Nucleus accumbens (tissue), 56 donors: ENCODE results near the gene FGF19.

ENCODE experiments used
- DNase-seq, 56 donors: peaks; one replicate each; lab custom pipeline; 2025; lab: John Stamatoyannopoulos, UW

Gene FGF19, protein sequence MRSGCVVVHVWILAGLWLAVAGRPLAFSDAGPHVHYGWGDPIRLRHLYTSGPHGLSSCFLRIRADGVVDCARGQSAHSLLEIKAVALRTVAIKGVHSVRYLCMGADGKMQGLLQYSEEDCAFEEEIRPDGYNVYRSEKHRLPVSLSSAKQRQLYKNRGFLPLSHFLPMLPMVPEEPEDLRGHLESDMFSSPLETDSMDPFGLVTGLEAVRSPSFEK

DNA sequence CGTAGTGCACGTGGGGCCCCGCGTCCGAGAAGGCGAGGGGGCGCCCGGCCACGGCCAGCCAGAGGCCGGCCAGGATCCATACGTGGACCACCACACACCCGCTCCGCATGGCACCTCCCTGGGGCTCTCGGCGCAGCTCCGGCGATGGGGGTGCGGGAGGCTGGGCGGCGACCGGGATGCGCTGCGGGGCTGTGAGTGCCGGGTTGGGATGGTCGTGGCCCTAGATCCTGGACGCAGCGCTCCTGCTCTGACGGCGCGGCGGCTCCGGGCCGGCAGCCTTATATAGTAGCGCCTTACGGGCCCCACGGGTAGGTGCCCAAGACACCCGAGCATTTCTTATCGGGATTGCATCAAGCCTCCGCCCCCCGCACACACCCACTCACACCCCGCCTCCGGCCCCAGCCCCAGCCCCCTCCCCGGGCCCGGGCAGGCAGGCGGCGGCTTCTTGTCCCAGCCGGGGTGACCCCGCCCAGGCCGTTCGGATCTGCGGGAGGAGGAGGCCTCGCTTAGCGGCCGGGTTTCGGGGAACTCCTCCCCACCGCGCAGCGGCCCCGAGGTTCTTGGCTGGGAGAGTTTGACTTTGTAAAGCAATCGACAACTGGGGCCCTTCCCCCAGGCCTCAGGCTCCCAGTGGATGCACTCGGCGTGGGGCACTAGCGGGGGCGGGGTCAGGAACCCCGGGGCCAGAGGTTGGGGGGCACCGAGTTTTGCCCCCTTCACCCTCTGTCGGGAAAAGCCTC lies at the start of gene FGF19:
FGF19 (minus strand) TSS at position 255 of the 740 bp plus-strand sequence; CDS start at position 109, 146 bp downstream.
- DNase-seq: peak in 1 of 56 donors; percentile 20

DNA sequence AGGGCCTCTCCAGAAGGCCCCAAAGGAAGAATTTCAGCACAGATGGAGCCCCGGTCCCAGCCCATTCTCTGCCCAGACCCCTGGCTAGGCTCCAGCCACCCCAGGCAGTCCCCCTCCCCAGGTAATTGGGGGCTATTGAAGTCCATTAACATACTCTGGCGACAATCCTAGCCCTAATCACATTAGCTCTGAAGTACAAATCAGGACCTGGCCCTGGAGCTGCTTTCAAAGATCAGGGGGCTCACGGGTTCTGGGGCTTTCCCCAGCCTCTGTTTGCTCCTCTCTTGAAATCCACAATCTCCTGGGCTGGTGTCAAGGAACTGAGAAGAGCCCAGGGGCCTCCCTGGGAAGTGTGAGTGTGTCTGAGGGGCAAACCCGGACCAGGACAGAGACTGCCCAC lies 49.1 kb upstream of the FGF19 start:
- DNase-seq: no peak

DNA sequence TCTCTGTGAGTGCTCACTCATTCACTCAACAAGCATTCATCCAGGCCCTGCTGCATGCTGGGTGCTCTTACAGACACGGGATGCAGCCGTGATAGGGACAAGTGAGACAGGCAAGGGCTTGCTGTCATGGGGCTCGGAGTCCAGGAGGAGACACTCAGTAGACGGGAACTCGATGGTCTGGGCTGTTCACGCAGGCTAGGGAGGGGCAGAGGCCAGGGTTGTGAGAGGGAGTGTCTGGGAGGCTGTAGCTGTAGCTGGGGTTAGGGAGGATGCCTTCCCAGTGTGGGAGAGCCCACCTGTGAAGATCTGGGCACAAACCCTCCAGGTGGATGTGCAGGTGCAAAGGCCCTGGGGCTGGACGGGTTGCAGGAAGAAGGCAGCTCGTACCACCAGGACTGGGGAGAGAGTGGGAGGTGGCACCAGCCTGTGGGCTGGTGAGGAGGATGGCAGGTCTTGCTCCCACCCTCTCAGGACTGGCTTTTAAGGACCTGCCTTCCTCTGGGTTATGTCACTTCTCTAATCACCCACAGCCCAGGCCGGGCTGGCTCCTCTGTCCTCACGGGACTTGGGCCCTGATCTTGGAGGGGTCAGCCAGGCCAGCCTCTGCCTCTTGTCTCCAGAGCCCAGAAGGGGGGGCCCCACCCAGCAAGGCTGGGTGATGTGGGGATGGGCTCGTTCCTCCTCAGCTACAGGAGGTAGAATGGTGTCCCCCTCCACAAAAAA lies 47.2 kb upstream of the FGF19 start:
- no peak for DNase-seq

DNA sequence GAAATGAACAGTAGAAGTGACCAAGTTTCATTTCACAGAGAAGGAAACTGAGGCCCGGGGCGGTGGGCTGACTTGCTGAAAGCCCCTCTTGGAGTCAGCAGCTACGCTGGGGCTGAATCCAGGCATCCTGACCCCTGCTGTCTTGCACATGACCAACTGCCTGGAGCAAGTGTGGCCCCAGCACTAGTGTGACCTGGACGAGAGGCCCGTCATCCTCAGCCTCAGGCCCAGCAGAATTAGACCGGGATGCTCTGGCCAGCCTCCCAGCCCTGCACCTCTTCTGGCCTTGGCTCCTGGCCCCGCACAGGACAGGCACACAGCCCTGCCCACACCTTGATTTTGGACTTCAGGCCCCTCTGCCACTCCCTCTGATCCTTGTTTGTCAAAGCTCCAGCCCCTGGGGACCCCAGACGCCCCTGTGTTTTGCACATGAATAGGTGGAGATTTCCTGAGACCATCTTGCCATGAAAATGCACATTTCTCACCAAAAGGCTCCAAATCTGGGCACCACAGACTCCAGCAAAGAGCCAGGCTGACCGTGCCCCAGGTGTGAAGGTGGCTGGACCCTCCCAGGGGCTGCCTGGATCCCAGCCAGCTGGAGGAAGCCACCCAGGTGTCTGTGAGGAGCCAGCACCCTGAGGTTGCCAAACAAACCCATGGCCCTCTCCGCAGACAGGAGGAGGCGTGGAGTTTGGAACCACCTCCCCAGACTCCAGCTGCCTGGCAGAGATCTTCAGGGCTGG lies 46.5 kb upstream of the FGF19 start:
- DNase-seq: no peak

DNA sequence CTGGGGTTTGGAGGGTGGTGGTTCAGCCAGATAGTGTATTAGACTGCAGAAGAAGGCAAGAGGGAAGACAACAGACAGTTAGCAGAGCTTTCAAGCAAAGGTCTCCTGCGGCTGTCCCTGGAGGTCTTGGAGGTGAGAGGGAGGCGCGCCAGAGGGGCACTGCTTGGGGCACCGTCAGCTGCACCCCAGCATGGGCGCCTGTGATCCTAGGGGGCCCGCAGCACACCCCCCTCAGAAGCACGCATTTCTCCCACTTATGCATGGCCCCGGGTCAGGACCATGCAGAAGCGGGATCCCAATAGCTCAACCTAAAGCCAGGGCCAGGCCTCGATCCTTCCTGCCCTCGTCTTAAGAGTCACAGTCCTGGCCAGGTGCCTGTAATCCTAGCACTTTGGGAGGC lies 44.8 kb upstream of the FGF19 start:
- DNase-seq: no peak

DNA sequence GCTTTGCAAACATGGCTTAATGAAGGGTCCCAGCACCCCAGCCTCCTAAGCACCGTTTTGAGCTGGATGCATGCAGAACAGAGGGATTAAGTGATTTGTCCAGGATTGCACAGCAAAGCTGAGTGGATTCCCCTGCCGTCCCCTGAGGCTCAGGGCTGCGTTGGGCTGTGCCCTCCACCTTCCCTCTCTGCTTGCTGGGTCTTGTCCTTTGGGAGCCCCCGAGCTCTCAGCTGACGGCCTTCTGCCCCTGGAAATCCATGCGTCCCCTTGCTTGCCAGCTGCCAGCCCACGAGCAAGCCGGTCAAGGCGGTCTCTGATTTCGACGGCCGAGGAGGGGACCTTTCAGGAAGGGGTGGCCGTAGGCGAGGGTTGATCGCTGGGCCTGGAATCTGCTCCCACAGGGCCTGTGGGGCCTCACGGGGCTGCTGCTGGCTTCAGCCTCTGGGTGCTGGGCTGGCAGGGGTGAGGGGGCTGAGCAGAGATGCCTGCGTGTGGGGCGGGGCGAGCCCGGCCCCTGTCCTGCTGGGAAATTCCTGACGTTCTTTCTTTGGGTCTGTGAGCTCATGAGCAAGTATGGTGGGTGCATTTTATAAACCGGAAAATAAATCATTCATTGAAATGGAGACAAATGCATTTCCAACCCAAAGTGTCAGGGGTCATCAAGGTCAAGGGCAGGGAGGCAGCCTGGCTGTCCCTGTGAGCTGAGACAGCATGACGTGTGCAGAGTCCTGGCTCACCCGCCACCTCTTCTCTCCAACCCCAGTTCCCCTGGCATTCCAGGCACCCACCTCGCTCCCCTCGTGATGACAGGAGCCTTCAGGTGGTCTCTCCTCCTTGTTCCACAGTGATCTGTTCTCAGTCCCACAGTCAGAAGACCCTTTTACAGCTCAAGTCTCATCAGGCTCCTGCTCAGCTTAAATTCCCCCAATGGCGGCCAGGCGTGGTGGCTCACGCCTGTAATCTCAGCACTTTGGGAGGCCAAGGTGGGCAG lies 43.2 kb upstream of the FGF19 start:
- no peak for DNase-seq

DNA sequence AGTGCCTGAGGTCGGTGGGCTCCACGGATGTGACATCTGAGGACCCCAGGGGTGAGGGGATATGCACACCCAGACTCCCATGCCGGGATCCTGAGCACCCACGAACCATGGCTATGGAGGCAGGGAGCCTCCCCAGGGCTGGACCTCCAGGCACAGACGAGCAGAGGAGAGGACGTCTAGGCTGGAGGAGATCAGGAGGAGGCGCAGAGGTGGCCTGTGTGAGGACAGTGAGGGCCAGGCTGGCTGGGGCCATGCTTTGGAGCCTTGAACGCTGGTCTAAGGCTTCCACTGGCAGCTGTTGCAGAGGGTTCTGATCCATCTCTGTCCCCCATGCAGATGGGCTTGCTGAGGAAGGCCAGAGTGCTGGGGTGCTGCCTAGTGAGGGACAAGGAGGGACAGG lies 42.3 kb upstream of the FGF19 start:
- DNase-seq: no peak

DNA sequence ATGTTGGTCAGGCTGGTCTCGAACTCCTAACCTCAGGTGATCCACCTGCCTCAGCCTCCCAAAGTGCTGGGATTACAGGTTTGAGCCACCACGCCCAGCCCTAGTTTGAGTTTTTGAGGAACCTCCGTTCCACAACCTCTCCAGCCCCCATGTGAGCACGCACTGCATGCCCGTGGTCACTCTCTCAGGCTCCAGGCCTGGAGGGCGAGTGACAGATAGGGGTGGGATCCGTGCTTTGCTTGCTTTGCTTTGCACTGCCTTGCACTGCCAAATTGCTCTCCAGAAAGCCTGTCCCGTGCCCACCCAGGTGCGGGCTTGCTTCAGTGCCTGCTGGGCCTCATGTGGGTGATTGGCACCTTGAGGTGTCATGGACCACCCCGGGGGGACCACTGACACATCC lies 41.4 kb upstream of the FGF19 start:
- no peak for DNase-seq

DNA sequence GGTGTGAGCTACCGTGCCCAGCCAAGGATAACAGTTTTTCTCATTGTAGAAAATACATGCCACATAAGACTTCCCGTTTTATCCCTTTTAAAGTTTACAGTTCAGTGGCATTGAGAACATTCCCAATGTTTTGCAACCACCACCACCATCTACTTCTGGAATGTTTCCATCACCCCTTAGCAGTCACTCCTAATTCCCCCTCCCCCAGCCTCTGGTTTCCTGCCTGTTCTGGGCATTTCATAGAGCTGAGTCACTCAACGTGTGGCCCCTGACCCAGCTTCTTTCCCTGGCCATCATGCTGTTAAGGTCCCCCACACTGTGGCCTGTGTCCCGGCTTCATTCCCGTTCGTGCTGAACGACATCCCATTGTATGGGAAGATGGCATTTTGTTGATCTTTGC lies 40.6 kb upstream of the FGF19 start:
- DNase-seq: no peak

DNA sequence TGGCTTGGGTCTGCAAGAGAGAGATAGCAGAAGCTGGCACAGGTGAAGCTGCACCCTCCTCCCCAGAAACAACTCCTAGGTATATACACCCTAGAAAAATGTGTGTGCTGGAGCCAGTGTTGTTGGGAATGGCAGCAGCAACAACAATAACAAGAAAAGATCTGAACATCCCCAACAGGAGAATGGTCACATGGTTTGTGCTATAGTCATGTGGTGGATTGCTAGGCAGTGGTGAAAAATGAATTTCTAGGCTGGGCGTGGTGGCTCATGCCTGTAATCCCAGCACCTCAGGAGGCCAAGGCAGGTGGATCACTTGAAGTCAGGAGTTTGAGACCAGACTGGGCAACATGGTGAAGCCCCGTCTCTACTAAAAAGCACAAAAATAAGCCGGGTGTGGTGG lies 31.0 kb upstream of the FGF19 start:
- DNase-seq: no peak

DNA sequence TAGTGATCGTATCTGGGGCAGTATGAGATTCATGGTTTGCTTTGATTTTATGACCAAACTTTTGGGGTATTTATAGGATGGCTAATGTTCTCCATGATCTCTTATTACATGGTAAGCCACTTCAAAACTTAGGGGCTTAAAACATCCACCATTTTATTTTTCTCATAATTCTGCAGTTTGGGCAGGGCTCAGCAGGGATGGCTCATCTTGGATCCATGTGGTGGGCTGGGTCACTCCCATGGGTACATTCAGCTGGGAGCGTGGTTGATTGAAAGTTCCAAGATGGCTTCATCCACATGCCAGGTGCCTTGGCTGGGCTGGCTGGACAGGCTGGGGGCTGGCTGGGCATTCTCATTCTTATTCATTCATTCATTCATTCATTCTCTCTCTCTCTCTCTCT lies 30.5 kb upstream of the FGF19 start:
- no peak for DNase-seq

DNA sequence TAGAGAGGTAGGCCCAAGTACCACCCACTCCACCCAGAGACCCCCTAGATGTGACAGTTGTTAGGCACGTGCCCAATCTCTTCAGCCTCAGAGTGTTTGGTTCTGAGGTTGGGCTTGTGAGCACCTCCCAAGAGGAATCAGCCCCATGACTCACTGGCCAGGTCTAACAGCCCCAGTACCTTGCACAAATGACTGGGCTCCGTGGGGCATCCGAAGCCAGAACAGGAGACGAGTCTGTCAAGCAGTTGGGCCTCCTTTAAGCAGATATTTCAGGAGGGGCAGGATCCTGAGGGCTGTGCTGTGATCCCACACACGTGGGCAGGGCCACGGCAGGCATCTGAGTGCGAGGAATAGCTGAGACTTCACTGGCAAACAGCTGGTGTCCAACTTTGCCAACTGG lies 29.1 kb upstream of the FGF19 start:
- no peak for DNase-seq

DNA sequence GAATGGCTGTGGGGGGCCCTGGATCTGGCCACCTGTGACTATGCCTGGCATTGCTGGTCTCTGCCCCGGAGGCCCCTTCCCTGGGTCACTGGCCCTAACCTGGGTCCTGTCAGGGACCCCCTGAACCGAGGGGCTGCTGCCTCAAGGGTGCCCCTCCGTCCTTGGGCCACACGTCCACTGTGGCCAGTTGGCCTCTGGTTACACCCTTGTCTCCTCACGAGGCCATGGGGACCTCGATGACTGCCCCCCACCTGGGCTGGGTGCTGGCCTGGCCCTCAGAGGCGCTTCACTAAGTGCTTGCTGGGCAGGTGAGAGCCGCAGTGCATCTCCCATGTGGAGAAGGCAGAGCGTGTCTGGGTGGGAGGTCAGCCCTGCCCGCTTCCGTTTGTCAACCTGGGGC lies 27.3 kb upstream of the FGF19 start:
- DNase-seq: no peak

DNA sequence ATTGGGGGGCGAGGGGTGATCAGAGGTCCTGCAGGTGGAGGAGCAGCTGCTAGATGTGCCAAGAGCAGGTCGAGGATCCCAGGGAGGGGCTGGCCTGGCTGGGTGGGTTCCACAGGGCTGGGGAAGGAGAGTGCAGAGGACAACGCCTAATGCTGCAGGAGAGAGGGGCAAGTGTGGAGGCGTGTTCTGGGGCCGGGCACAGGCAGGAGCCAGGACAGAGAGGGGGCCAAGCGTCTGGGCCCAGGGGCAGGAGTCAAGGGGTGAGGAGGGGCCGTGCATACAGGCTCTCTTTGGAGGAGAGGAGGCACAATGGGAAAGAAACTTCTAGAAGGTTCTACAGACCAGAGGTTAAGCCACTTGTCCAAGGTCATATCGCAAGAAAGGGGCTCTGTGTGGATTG lies 26.7 kb upstream of the FGF19 start:
- no peak for DNase-seq

DNA sequence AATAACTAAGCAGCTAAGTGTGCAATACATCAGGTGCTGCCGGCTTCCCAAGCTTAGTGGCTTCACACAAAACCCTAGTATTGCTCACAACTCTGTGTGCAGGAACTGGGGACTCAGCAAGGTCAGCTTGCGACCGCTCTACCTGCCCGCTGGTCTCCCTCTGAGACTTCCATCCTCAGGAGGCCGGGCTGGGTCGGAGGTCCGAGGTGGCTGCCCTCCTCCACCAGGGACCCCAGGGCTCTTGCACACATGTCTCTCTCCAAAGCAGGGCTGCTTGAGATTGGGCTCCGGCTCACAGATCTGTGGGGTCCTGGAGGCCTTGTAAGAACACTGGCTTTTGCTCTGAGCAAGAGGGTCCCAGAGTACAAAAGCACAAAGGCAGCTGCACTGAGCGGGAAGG lies 25.4 kb upstream of the FGF19 start:
- no peak for DNase-seq

DNA sequence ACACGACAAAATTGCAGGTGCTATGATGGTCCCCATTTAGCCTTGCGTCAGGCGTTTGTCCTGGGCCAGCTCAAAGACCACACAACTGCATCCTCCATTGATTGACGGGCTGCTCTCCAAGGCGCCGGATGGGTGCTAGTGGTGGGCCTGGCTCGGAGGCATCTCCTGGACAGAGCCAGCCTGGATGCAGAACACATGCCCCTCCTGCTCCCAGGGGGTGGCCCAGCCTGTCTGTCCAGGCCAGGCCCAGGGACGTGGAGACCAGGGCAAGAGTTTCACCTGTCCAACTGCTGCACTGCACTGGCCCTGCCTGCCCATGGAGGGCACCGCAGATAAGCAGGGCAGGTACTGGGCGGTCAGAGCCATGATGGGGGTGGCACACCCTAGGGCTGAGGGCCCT lies 23.4 kb upstream of the FGF19 start:
- DNase-seq: no peak

DNA sequence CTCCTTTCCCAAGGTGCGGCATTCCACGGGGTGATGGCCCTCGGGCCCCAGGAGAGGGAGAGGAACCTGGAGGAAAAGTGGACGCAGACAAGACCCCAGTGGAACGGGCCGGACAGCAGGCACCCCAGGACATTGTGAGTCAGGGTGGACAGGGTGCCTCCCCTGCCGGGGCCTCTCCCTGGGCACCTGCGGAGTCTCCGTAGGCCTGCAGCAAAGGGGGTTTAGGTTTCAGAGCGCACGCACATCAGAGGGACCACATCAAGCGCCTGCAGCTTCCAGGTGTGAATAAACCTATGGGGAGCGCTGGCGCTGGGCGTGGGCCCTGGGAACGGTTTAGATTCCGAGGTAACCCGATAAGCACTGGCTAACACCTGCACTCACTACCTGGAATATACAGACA lies 22.7 kb upstream of the FGF19 start:
- DNase-seq: no peak

DNA sequence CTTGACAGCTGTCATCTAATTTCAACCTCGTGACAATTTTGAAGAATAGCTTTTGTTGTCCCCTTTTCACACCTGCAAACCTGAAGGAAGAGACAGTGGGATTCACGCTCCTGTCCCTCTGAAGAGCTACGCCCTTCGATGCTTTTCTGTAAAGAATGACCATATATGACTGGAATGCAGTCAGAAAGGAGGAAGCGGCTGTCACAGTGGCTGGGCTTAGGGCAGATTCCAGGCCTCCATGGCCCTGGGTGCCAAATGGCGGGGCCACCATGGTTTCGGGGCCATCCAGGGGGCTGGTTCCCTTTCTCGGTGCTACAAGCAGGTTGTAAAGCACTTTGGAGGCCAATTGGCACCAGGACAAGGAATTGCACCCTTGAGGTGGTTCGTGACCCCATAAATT lies 22.2 kb upstream of the FGF19 start:
- DNase-seq: no peak

DNA sequence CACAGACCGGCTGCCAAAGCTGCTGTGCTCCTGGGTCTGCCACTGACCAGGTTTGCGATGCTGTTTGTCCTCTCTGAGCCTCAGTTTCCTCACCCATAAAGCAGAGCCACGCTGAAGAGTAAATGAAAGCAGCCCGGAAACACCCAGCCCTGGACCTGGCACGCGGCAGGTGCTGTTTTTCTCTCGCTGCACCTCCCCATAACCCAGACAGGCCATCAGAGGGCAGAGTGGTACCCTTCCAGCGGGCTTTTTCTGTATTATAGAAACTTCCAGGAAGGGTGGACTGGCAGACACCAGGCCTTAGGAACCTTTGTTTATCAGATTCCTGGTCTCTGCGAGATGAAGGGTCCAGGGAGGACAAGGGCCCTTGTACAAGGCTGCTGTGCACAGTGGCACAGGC lies 17.9 kb upstream of the FGF19 start:
- DNase-seq: no peak

DNA sequence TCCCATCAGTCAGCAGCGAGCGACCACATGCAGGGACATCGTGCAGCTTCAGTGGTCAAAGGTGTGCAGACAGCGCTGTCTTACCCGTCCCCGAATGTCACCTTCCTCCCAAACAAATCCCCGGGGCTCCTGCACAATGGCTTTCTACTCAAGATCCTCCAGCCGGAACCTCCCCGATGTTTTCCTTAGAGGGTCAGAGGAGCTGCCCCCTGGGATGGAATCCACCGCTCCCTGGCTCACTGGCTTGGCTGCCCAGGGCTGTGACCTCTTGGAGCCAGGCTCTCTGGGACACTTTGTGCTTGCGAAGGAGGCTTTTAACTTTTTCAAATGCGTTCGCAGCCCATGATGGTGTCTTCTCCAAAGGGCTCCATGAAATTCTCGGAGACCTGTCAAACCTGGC lies 17.3 kb upstream of the FGF19 start:
- DNase-seq: no peak
